Smooth muscle cell (in vitro differentiated cells): ENCODE results near the gene CDH13. TPM values are rescaled to one million over a fixed set of nuclear protein-coding genes. Genes with fewer than 3 reads are reported as not detected.

Experiments used
- DNase-seq: peaks from one replicate; lab custom pipeline; 2025; ENCODE audit not compliant: unreplicated experiment; lab: John Stamatoyannopoulos, UW
- H2AFZ ChIP-seq: fragments of 200-600 bp; sonication (generic); 2 replicates; pipeline ENCODE4 v1.6.0; 2016; ENCODE audit warnings: antibody characterized with exemption, low read depth, mild to moderate bottlenecking
- H3F3A ChIP-seq: fragments of 200-600 bp; sonication (generic); 2 replicates; pipeline ENCODE4 v1.6.0; 2017; ENCODE audit warnings: antibody characterized with exemption, low read depth
- H3K27ac ChIP-seq: fragments of 200-600 bp; sonication (generic); 2 replicates; pipeline ENCODE4 v1.5.1; 2016; ENCODE audit warnings: low read depth, mild to moderate bottlenecking
- H3K27me3 ChIP-seq: fragments of 200-600 bp; sonication (generic); 2 replicates; pipeline ENCODE4 v1.6.1; 2016; ENCODE audit warnings: low read depth, mild to moderate bottlenecking
- H3K36me3 ChIP-seq: fragments of 200-600 bp; sonication (generic); 2 replicates; pipeline ENCODE4 v1.5.1; 2016; ENCODE audit warnings: low read depth
- H3K4me1 ChIP-seq: fragments of 200-600 bp; sonication (generic); 2 replicates; pipeline ENCODE4 v1.5.1; 2016; ENCODE audit warnings: low read depth
- H3K4me2 ChIP-seq: fragments of 200-600 bp; sonication (generic); 2 replicates; pipeline ENCODE4 v1.6.0; 2016; ENCODE audit warnings: mild to moderate bottlenecking
- H3K4me3 ChIP-seq: fragments of 200-600 bp; sonication (generic); 2 replicates; pipeline ENCODE4 v1.5.1; 2016; ENCODE audit warnings: mild to moderate bottlenecking
- H3K79me2 ChIP-seq: fragments of 200-600 bp; sonication (generic); 2 replicates; pipeline ENCODE4 v1.6.0; 2016; ENCODE audit warnings: low read depth, mild to moderate bottlenecking
- H3K9ac ChIP-seq: fragments of 200-600 bp; sonication (generic); 2 replicates; pipeline ENCODE4 v1.6.0; 2016; ENCODE audit warnings: low read depth
- H3K9me3 ChIP-seq: fragments of 200-600 bp; sonication (generic); replicated peaks from 2 replicates; pipeline ENCODE4 v1.5.1; 2016; ENCODE audit warnings: low read depth
- H4K20me1 ChIP-seq: fragments of 200-600 bp; sonication (generic); 2 replicates; pipeline ENCODE4 v1.6.0; 2016; ENCODE audit warnings: low read depth
- CTCF ChIP-seq: fragments of 200-600 bp; sonication (generic); IDR thresholded peaks from 2 replicates; pipeline ENCODE4 v1.5.1; 2017; ENCODE audit warnings: borderline replicate concordance, mild to moderate bottlenecking, antibody characterized with exemption; ENCODE audit not compliant: insufficient read depth, poor library complexity, severe bottlenecking
- WGBS: methylation state at CpG from one replicate; pipeline ENCODE4 v1.1.7; 2016; ENCODE audit warnings: low lambda C conversion rate; 5-methylcytosine and 5-hydroxymethylcytosine counted together
- polyA plus RNA-seq: library from polyadenylated mRNA; unstranded; fragments of >200 nt; fragmentation: Nextera tagmentation; extraction: Ambion mirVana; gene quantifications from 2 replicates; pipeline ENCODE4 v1.2.1, GENCODE V29; 2016
- total RNA-seq: library from RNA; depleted of rRNA; stranded (reverse); fragments of >200 nt; gene quantifications from 2 replicates; pipeline ENCODE4 v1.2.3, GENCODE V29; 2014

CDH13 gene
- total and polyA plus RNA-seq, 2 experiments from 2014 or later, result 12.1 to 32.2 TPM

- no peak for DNase-seq
- Histone ChIP-seq H3K36me3 (no peaks in the 10 kb centered on the region), H3K79me2 (no peaks in the 10 kb centered on the region), H3K27me3 (no peaks in the 10 kb centered on the region), H3F3A (no peaks in the 10 kb centered on the region), H3K4me2 (no peak overlapping the region), H3K9me3 (no peaks in the 10 kb centered on the region), H2AFZ (no peak overlapping the region), H4K20me1 (no peaks in the 10 kb centered on the region), H3K27ac (no peak overlapping the region), H3K4me3 (no peak overlapping the region), H3K4me1 (no peaks in the 10 kb centered on the region), H3K9ac (no peak overlapping the region)
- TF ChIP-seq CTCF, result no peak
- 92% methylated on average over 6 of the region's 6 CpGs for WGBS
Measured at GRCh38 chr16:82859662-82860061, 232.9 kb downstream of the CDH13 start.

GRCh38 chr16:82860071-82860470, 233.3 kb downstream of the CDH13 start:
- DNase-seq, result no peak
- Histone ChIP-seq H3K4me2 (no peak overlapping the region), H3K27ac (no peak overlapping the region), H3K36me3 (no peaks in the 10 kb centered on the region), H3K4me3 (no peak overlapping the region), H3F3A (no peaks in the 10 kb centered on the region), H3K9me3 (no peaks in the 10 kb centered on the region), H2AFZ (no peak overlapping the region), H3K9ac (no peak overlapping the region), H3K79me2 (no peaks in the 10 kb centered on the region), H3K4me1 (no peaks in the 10 kb centered on the region), H4K20me1 (no peaks in the 10 kb centered on the region), H3K27me3 (no peaks in the 10 kb centered on the region)
- WGBS, result 97% methylated on average over 7 of the region's 7 CpGs
- no peak for TF ChIP-seq CTCF

GRCh38 chr16:82862057-82862456, 235.3 kb downstream of the CDH13 start:
- no peak overlapping the region for H3K27ac ChIP-seq
- H3K36me3 ChIP-seq, result no peaks in the 10 kb centered on the region
- H3F3A ChIP-seq, result no peaks in the 10 kb centered on the region
- WGBS, result 90% methylated on average over 1 of the region's 1 CpG
- DNase-seq, result no peak
- no peaks in the 10 kb centered on the region for H4K20me1 ChIP-seq
- no peaks in the 10 kb centered on the region for H3K27me3 ChIP-seq
- H2AFZ ChIP-seq, result no peak overlapping the region
- no peak overlapping the region for H3K4me2 ChIP-seq
- no peaks in the 10 kb centered on the region for H3K79me2 ChIP-seq
- H3K9ac ChIP-seq, result no peak overlapping the region
- H3K4me3 ChIP-seq, result no peak overlapping the region
- TF ChIP-seq CTCF, result no peak
- H3K9me3 ChIP-seq, result no peaks in the 10 kb centered on the region
- no peaks in the 10 kb centered on the region for H3K4me1 ChIP-seq

GRCh38 chr16:82864332-82865040, 237.7 kb downstream of the CDH13 start:
- H3K27ac ChIP-seq, result no peak overlapping the region
- H3K9ac ChIP-seq, result no peak overlapping the region
- no peaks in the 10 kb centered on the region for H3K79me2 ChIP-seq
- H3K4me1 ChIP-seq, result no peaks in the 10 kb centered on the region
- H3K4me2 ChIP-seq, result no peak overlapping the region
- no peaks in the 10 kb centered on the region for H3F3A ChIP-seq
- no peaks in the 10 kb centered on the region for H3K27me3 ChIP-seq
- DNase-seq, result no peak
- TF ChIP-seq CTCF, result no peak
- H3K4me3 ChIP-seq, result no peak overlapping the region
- H2AFZ ChIP-seq, result no peak overlapping the region
- H3K36me3 ChIP-seq, result no peaks in the 10 kb centered on the region
- H3K9me3 ChIP-seq, result no peaks in the 10 kb centered on the region
- 86% methylated on average over 9 of the region's 9 CpGs for WGBS
- no peaks in the 10 kb centered on the region for H4K20me1 ChIP-seq
